ENCODE measurements around the gene AP2M1.
"Not testable (repeated sequence)": the region's sequence is repeated elsewhere in the genome, so short reads cannot be mapped to it uniquely, and the experiment has no call there.

AP2M1 gene

DNA sequence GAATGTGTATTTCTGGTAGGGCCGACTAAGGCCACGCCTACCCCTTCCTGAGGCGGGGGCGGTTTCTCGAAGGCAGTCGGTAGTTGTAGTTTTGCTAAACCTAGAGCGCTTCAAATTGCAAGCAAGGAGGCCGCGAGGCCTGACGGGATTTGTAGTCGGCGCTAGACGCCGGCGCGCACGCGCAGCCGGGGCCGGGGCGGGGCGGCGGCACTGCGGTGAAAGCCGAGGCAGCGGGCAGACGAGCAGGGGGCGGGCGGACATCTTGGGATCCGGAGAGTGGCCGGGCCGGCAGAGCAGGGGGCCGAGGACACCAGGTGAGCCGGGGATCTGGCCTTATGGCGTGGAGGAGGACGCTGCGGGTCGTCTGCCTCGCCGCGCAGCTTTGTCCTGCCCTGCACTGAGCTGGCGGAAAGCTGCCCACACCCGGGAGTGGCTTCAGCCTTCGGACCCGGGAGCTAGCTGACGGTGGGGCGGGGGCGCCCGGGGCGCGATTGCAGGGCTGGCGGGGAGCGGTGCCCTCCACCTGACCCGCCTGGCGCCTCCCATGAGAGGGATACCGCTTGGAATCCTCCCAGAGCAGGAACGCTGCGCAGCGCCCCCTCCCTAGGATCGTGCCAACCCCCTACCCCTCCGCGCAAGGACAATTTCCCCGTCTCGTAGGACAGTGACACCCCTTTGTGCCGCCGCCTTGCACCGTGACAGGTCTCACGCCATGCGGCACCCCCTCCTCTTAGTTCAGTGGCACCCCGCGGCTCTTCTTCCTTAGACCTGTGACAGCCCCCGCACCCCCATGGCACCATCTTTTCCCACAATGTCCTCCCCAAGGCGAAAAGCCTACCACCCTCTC lies at the start of gene AP2M1:
Gene AP2M1, plus strand, starts transcription at position 210 of the 847 bp plus-strand sequence. CDS start 2,139 bp downstream, outside the sequence.
- DNase-seq, result peak; percentile 99

DNA sequence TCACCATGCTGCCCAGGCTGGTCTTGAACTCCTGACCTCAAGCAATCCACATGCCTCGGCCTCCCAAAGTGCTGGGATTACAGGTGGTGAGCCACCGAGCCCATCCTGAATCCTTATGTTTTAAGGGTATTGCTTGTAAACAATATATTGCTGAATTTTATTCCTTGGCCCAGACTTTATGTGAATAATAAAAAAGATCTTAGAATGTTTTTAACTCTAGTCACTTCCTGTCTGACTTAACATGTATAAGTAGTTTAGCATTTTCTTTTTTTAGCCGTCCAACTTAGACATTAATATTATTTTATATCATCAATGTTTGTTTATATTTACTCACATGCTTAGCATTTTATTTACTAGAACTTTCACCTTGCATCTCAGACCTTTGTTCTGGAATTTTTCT lies 48.6 kb upstream of the AP2M1 start:
- DNase-seq, result no peak

GRCh38 chr3:184129012-184129411 lies 45.6 kb upstream of the AP2M1 start:
- no peak for DNase-seq

DNA sequence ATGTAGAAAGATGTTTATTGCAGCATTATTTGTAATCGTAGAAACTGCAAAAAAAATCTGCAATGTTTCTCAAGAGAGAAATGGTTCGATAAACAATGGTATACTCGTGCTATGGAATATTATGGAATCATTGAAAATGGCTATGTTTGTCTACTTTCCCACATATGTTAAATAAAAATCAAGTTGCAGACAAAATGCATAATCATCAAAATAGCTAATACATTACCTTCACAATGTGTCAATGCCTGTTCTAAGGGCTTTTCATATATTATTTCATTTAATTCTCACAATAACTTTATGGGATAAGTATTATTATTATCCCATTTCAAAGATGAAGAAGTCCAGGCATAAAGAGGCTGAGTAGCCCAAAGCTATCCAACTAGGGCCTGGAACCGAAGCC lies 41.7 kb upstream of the AP2M1 start:
- no peak for DNase-seq

GRCh38 chr3:184133840-184134745 lies 40.6 kb upstream of the AP2M1 start:
- peak; percentile 36 to 46 for DNase-seq

- no peak for DNase-seq
Observed at GRCh38 chr3:184134746-184135148, 39.9 kb upstream of the AP2M1 start.

DNA sequence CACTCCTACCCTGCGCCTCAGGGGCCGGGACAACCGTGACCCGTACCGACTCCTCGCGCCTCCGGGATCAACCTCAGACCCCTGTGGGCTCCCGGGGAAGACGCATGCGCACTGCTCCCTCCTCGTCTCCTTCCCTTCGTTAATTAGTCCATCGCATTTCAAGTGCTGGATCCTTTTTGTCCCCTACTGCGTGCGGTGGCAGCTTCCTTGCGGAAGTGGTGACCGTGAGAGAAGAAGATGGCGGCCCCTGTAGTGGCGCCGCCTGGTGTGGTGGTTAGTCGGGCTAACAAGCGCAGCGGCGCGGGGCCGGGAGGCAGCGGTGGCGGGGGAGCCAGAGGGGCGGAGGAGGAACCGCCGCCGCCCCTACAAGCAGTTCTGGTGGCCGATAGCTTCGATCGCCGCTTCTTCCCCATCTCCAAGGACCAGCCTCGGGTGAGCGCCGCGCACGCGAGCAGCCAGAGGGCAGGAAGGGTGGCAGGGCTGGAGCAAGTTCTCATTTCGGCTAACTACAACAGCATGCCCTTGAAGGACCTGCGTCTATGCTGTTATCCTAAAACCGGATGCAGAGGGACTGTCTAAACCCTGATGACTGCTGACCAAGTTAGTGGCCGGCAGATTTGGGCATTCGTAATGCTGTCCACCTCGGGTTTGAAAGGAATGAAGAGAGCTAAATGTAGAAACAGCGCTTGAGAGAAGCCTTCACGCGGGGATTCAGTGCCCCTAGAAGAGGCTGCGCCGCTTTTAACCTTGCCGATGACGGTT lies 39.3 kb upstream of the AP2M1 start, which contains the start of gene EIF2B5:
Gene EIF2B5, plus strand, starts transcription at position 210 of the 762 bp plus-strand sequence. Its CDS starts 28 bp downstream, at position 238.
- DNase-seq, result peak; percentile 89 to 91

DNA sequence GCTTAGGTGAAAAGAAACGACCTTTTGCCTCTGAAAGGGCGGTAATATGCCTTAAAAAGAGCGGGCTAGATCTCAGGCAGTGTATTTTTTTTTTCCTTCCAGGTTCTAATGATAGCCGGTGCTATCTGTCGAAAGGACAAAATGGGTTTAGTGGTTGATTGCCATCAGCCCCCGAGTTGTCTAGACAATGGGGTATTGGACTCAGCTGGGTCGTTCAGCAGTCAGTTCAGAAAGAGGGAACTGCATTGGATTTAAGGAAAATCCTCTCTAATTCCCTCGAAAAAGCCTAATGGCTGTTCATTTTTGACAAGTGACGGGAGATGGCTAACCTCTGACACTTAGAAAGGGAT lies 38.8 kb upstream of the AP2M1 start:
- DNase-seq, result no peak

DNA sequence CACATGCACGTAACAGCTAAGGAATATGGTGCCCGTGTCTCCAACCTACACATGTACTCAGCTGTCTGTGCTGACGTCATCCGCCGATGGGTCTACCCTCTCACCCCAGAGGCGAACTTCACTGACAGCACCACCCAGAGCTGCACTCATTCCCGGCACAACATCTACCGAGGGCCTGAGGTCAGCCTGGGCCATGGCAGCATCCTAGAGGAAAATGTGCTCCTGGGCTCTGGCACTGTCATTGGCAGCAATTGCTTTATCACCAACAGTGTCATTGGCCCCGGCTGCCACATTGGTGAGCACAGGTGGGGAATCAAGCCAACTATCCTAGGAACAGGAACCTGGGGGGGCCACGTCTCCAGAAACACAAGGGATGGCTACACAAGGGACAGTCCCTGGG lies 34.2 kb upstream of the AP2M1 start:
- DNase-seq, result no peak

GRCh38 chr3:184142199-184142598 lies 32.5 kb upstream of the AP2M1 start:
- DNase-seq, result no peak

- DNase-seq, result no peak
Observed at GRCh38 chr3:184143327-184143726, 31.3 kb upstream of the AP2M1 start.

- DNase-seq, result no peak
Observed at GRCh38 chr3:184144505-184144904, 30.1 kb upstream of the AP2M1 start.

DNA sequence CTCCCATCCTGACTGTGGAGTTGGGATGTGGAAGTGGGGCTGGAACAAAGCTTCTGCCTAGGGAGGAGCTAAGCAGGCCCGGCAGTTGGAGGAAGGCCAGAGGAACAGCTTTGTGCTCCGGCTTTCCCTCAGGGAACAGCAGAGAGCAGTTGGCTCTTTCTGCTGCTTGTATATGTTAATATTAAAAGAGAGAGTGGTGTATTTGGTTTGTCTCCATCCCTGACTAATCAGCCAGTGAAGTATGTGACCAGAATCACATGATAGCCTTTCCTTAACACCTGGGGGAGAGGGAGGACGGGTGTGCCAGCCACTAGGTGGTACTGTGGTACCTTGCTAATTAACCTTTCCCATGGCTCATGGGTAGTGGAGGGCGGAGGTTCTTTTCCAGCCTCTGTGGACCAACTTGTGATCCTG lies 29.5 kb upstream of the AP2M1 start:
- peak; percentile 23 to 51 for DNase-seq

DNA sequence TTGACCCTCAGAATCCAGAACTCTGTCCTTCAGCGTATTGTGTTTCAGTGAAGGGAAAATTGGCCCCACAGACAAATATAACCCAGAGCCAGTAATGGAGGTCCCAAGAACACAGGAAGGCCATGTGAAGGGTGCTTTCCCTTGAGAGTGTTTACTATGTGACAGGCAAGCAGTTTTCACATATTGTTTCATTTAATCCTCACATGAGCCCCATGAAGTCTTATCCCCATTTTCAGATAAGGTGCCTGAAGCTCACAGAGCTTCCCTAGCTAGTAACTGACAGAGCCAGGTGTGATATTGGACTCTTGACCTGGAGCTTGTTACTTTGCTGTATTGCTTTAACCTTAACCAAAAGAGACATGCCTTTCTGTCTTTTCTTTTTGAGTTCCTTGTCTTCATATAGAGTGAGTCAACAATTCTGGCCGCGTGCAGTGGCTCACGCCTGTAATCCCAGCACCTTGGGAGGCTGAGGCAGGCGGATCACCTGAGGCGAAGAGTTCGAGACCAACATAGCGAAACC lies 28.8 kb upstream of the AP2M1 start:
- DNase-seq, result no peak

- no peak for DNase-seq
Observed at GRCh38 chr3:184148076-184148475, 26.6 kb upstream of the AP2M1 start.

DNA sequence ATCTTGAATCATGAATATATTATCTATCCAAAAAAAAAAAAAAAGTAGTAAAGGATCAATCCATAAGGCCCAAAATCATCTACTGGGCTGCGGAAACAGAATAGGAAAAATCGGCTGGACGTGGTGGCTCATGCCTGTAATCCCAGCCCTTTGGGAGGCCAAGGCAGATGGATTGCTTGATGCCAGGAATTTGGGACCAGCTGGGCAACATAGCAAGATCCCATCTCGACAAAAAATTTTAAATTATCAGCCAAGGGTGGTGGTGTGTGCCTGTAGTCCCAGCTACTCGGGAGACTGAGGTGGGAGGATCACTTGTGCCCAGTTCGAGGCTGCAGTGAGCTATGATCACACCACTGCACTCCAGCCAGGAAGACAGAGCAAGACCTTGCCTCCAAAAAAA lies 25.5 kb upstream of the AP2M1 start:
- no peak for DNase-seq

- DNase-seq, result not testable (repeated sequence)
Observed at GRCh38 chr3:184149770-184150169, 24.9 kb upstream of the AP2M1 start.

DNA sequence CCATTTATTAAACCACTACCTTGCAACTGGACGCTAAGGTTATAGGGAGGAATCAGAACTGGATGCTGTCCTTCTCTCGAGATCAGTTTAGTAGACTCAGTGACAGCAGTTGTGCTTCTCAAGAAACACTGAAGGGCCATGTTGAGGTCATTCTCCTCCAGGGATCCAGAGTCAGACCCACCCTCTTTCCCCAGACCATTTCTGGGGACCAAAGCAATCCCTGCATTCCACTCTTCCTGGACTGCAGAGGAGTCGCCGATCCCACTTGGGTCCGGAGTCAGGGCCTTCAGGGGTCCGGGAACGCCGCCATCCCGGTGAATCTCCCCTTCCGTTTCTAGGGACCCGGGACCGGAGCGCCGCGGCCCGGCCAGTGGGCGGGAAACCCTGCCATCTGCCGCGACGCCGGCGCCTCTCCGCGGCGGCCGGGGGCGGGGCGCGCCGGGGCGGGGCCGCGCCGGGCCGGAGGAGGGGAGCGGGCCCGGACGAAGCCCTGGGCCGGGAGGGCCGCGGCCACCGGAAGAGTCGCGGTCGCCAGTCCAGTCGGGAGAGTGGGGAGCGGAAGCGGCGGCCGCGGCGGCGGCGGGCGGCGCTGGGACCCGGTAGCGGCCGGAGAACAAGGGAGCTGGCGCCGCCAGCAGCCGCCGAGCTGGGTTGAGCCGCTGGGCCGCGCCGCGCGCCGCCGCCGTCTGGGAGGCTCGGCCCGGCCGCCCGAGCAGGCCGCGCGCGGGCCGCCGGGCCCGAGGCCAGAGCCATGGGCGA lies 19.6 kb upstream of the AP2M1 start, which contains the start of gene DVL3:
Gene DVL3, plus strand, starts transcription at position 493 of the 759 bp plus-strand sequence. Its CDS starts 259 bp downstream, at position 752.
- DNase-seq, result peak; percentile 37 to 61

DNA sequence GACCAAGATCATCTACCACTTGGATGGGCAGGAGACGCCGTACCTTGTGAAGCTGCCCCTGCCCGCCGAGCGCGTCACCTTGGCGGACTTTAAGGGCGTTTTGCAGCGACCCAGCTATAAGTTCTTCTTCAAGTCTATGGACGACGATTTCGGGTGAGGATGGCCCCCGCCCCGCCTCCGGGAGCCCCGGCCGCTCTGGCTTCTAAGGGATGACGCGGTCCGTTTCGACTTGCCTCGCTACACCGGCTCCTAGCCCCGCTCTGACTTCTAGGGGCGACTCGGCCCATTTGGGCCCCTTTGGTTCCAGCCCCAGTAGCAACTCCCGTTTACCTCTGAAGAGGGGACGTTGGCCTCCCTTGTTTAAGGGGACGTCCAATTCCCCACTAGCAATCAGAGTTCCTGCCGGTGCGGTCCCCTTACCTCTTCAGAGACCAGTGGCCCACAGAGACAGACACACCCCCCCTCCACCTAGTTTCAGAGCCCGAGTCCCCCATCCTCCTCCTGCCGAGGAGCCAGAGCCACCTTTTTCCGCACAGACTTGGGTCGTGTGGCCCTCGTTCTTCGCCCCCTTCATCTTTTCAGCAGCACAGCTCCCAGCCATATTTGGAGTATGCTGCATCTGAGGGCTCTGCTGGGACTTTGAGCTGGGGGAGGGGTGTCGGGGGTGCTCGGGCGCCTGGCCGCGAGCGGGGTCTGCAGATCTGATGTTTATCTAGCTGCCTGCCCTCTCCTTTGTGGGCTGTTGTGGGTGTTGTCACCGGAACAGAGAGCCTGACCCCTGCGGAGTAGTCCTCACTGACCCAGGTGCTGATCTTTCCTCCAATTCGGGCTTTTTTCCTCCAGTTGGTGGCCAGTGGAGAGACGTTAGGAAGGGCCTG lies 18.8 kb upstream of the AP2M1 start:
- DNase-seq, result peak; percentile 19 to 33

- no peak for DNase-seq
Observed at GRCh38 chr3:184156522-184156955, 18.1 kb upstream of the AP2M1 start.

- no peak for DNase-seq
Observed at GRCh38 chr3:184157206-184157605, 17.4 kb upstream of the AP2M1 start.

Measured in CD4-positive, alpha-beta T cell treated with Interferon alpha-2 for 1 hour (primary cell).